NCI-H1048 (cell line): Measurements from ENCODE around the gene DNAH12.
"Not testable (repeated sequence)": the region's sequence is repeated elsewhere in the genome, so short reads cannot be mapped to it uniquely, and the experiment has no call there.

ENCODE experiments used
- DNase-seq: peaks from one replicate; lab custom pipeline; 2025; lab: John Stamatoyannopoulos, UW

Gene DNAH12

DNA sequence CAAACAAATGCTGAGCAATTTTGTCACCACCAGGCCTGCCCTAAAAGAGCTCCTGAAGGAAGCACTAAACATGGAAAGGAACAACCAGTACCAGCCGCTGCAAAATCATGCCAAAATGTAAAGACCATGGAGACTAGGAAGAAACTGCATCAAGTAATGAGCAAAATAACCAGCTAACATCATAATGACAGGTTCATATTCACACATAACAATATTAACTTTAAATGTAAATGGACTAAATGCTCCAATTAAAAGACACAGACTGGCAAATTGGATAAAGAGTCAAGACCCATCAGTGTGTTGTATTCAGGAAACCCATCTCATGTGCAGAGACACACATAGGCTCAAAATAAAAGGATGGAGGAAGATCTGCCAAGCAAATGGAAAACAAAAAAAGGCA, 217.6 kb downstream of the DNAH12 start:
- DNase-seq = not testable (repeated sequence)

DNA sequence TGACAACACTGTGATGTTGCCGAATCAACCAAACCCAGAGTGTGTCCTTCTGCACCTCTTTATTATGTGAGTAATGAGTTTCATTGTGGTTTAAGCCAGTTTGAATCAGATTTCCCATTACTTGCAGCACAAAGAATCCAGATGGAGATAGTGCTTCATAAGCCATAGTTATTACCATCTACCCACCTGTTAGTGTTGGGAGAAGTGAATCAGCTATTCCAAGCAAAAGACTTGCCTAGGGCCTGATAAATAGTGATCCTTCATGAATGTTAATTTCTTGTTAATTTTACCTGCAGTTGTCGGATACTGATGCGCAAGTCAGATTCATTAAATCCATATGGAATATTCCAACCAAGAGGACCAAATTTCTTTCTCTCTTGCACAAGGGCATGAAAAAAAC, 229.9 kb downstream of the DNAH12 start:
- DNase-seq = no peak

DNA sequence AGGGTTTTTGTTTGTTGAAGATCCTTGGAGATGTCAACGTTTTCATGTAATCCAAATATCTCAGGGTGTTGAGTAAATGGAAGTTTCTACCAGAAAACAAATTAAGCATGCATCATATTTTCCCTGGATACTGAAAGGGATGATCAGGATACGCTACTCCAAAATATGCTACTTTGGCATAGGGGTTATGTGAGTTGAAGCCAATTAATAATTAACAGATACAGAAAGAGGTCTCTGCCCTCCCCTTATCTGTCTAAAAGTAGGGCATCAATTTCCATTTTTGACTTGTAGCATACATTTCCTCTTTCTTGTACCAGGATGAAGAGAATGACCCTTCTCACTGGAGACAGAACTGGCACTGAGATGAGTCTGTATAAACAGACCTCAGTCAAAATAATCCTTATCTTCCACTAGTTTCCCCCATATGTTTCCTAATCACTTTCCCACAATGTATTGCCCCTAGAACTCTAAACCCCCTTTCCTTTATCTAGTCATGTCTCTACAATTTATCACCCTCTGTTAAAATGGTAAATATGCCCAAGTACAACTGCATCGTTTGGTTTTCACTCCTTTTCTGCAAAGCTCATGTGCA, 234.3 kb downstream of the DNAH12 start:
- DNase-seq = no peak

DNA sequence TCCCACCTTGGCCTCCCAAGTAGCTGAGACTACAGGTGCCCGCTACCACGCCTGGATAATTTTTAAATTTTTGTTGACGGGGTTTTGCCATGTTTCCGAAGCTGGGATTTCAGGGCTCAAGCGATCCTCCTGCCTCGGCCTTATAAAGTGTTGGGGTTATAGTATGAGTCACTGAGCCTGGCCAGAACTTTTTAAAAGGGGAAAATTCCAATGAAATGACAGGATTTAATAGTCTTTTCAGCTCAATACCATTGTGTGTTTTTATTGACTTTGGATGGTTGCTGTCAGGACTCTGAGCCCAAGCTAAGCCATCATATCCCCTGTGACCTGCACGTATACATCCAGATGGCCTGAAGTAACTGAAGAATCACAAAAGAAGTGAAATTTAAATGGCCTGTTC, 240.6 kb downstream of the DNAH12 start:
- DNase-seq = not testable (repeated sequence)

DNA sequence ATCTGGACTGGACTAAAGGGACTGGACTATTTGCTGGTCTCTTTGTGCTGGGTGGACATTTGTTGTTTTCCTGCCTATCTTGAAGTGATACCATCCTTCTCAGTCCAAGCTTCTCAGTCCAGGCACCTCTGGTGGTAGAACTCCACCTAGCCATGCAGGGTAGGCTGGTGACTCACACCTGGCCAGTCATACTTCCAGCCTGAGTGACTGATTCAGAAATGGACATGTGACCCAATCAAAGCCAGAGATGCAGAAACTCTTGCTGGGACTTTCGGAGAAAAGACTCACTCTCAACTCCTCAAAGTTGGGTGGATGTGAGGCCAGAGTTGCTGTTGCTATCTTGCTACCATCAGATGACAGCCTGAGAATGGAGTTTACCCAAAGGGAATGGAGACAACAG, 246.1 kb downstream of the DNAH12 start:
- DNase-seq = no peak

GRCh38 chr3:57292897-57293526, 251.1 kb downstream of the DNAH12 start:
- no peak for DNase-seq

DNA sequence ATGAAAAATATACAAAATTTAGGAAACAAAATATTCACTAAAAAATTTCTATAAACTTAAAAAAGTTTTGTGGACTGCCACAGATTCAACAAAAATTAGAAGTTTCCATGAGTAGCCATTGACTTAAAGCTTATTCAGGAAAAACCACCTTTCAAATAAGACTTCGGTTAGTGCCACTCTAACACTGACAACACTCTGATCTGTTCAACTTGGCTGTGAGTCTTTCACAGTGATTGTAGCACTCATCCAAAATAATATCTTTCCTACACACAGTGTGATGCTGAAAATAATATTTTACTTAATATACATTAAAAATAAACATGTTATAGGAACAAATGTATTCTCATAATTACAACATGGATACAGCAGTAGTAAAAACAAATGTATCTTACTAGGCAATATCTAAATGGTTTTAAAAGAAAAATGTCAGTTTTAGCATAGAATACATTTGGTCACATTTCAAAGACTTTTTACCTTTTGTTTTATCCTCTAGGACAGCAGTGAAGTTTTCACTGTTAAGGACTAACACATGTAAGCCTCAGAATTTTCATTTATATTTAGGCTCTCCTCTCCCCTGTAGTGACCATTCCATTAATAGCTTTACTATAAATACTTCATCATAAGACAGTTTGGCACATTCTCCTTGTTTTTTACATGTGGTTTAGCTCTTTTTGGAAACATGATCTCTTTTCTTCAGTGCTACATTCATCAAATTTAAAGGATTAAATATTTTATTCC, 251.8 kb downstream of the DNAH12 start, which contains the start of gene ASB14:
ASB14 (minus strand) TSS at position 527 of the 738 bp plus-strand sequence. CDS start 652 bp downstream, outside the sequence.
- no peak for DNase-seq

DNA sequence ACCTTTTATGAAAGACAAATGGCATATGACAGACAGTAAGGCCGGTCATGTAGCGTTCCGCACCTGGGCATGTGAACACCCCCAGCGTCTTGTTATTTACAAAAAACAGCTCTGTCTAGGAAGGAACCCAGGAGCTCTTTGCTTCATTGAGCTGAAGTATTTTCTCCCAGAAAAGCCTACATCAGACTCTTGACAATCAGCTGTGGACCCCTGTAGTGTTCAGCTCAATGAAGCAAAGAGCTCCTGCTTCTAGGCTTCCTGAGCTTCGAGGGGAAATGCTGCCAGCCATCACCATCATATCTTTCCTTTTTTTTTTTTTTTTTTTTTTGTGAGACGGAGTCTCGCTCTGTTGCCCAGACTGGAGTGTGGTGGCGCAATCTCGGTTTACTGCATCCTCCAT, 255.7 kb downstream of the DNAH12 start:
- DNase-seq = no peak

DNA sequence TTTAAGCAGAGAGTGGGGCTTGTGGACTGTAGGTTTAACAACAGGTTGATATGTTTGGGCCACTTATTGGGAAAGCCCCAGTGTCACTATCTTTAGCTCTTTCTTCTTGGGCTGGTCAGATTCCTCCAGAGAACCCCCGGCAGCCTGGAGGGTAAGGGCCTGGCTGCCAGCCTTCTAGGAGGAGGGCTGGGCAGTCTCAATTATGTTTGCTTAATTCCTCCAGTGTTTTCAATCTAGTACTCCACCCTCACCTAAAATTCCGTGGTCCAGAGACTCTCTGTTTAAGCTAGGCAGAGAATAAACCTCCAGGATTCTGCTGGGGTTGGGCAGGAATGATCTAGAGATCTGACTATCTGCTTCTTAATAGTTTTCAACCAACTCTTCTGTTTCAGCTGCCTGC, 256.9 kb downstream of the DNAH12 start:
- no peak for DNase-seq

GRCh38 chr3:57283334-57283733, 260.8 kb downstream of the DNAH12 start:
- no peak for DNase-seq

DNA sequence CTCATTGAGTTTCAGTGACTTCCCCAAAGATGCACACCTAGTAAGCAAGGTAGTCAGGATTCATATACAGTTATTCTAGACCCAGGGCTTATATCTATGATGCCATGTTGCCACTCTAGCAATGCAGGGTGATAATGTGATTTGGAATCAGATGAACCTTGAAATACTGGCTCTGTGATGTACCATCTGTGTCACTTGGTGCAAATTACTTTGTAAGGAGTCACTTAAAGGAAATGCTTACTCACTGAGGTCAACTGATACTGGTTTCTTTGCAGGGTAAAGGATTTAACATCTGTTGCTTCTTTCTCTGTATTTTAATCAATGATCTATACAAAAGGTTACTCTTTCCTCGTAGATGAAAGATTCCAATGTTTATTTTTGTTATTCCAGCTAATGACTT, 262.4 kb downstream of the DNAH12 start:
- no peak for DNase-seq

DNA sequence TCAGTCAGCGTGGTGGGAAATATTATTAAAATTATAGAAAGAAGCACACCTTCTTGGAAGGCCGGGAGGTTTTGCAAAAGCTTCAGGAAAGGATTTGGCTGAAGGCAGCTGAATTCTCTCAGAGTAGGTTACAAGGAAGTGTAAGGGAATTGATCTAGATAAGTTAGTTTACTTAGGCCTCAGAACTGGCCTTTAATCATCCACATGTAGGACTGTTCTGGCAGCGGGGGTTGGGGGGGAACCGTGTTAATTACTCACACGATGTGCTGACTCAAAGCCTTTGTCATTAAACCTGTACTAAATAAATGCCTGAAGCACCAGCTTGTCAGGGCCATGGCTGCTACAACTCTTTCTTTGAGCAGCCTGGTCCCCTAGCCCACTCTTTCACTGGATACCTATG, 264.5 kb downstream of the DNAH12 start:
- DNase-seq = no peak

- DNase-seq = no peak
Measured at GRCh38 chr3:57278237-57278636, 265.9 kb downstream of the DNAH12 start.

DNA sequence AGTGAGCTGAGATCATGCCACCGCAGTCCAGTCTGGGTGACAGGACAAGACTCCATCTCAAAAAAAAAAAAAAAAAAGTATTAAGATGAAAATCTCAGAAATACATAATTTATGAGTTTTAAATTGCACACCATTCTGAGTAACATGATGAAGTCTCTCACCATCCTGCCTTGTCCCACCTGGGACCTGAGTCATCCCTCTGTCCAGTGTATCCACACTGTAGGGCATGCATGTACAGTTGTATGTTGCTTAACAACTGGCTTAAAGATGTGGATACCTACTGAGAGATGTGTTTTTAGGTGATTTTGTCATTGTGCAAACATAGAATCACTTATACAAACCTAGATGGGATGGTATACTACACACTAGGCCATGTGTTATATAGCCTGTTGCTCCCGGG, 268.8 kb downstream of the DNAH12 start:
- no peak for DNase-seq

- DNase-seq = no peak
Measured at GRCh38 chr3:57274845-57275244, 269.3 kb downstream of the DNAH12 start.

- DNase-seq = no peak
Measured at GRCh38 chr3:57268416-57268815, 275.7 kb downstream of the DNAH12 start.

GRCh38 chr3:57261929-57262328, 282.2 kb downstream of the DNAH12 start:
- DNase-seq = no peak

DNA sequence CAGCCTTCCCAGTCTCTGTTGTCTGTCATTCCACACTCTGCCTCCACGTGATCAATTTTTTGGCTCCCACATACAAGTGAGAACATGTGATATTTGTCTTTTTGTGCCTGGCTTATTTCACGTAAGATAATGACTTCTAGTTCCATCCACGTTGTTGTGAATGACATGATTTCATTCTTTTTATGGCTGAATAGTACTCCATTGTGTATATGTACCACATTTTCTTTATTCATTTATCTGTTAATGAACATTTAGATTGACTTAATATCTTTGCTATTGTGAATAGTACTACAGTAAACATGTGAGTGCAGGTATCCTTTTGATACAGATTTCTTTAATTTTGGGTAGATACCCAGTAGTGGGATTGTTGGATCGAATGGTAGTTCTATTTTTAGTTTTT, 283.0 kb downstream of the DNAH12 start:
- DNase-seq = no peak

- DNase-seq = no peak
Measured at GRCh38 chr3:57257678-57258077, 286.5 kb downstream of the DNAH12 start.

GRCh38 chr3:57256844-57257243, 287.3 kb downstream of the DNAH12 start:
- no peak for DNase-seq

DNA sequence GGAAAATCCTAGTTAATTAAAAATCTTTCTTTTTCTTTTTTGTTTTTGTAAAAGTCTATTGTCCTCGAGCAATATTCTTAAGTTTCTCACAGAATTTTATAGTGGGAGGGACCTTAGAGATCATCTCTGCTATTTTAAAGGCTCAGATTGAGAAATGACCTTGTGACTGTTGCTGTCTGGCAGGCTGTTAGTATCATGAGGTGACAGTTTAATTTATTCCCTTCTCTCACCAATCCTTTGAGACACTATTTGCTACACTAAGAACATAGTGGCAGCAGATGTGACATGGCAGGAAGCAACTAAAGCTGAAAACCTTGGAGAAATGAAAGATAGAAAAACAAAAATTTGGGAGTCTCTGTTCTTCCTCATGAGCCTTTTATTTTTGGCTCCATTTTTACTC, 291.7 kb downstream of the DNAH12 start:
- no peak for DNase-seq

GRCh38 chr3:57244946-57245345, 299.2 kb downstream of the DNAH12 start:
- no peak for DNase-seq
